DMS53 (cell line): Measurements from ENCODE around the gene KCTD12.

Experiments used
- DNase-seq: peaks from one replicate; lab custom pipeline; 2025; lab: John Stamatoyannopoulos, UW

The KCTD12 gene

DNA sequence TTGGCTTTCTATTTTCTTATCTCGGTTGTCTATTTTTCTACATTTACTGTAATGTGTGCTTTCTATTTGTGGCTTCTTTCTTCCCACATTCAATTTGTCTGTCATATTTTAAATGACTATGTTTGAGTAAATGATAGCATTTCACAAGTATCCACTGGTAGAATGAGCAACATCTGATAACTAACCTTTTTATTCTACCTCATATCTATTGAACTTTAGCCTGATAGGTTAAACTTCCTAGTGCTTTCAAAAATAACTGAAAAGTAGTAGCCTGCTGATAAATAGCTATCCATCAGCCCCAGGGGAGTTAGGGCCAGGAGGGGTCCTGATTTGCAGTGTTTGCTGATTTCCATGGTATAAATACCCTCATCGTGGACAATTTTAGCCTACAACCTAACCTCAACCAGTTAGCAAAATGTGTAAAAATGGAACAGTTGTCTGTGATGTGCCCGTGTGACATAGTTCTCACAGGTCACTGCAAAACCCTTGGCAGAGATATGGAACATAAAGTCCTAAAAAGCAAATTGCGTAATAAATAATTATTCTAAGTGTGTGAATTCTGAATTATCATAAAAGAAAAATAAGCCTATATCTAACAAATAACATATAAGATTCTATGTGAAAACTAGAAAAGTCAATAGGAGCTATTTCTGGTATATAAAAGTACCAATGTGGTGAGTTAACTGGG is 32.1 kb downstream of the KCTD12 start:
- no peak for DNase-seq

GRCh38 chr13:76853481-76853880 is 32.7 kb downstream of the KCTD12 start:
- no peak for DNase-seq

- no peak for DNase-seq
Measured at GRCh38 chr13:76852986-76853385, 33.2 kb downstream of the KCTD12 start.

- no peak for DNase-seq
Measured at GRCh38 chr13:76851961-76852360, 34.2 kb downstream of the KCTD12 start.

GRCh38 chr13:76849493-76849892 is 36.7 kb downstream of the KCTD12 start:
- DNase-seq, result no peak

GRCh38 chr13:76848596-76848995 is 37.6 kb downstream of the KCTD12 start:
- no peak for DNase-seq

DNA sequence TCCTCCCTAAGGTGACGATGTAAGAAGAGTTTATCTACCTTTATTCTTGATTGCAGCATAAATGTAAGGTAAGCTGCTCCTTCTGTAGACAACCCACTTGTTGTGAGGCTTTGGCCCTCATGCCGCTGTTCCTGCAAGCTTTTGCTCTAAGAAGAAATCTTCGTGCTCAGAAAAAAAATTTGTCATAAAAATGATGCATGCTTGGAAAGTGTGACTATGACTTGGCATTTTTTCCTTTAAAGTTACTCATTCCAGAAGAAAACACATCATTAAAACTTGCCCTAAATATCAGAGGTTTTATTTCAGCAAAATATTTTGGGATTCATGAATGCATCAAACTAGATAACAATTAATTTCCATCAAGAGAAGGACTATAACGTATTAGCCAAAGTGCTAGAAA is 39.8 kb downstream of the KCTD12 start:
- no peak for DNase-seq

DNA sequence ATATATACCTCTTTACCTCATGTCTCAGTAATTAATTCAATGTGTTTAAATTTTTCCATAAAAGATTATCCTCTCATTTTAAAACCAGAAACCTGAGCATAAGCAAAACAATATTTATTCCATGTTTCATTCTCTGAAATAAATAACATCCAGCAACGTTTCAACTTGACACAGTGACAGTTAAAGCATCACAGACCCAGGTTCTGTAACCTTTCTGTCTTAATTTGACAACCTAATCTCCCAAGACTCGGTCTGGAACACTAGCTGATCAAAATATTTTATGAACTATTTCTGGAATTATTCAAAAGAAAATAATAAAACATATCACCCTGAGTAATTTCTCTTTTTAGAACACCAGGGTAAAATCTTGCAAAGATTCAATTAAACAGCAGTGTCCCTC is 40.3 kb downstream of the KCTD12 start:
- DNase-seq, result no peak

- no peak for DNase-seq
Measured at GRCh38 chr13:76845367-76845766, 40.8 kb downstream of the KCTD12 start.

DNA sequence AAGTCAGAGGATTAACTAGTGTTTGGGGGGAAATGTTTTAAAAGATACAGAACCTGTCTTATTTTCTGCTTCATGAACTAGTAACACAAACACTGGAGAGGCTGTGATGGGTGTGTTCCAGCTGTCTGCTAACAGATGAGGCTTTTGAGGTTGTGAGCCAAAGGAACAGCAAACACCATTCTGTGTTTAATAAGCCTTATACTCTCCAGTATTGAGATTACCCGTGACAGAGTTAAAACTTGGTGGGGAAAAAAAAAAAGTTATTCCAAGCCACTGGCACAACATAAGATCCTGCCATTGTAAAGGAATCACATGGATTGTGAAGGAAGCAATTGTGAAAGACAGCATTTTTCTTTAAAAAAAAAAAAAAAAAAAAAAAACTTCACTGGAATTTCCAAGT is 48.4 kb downstream of the KCTD12 start:
- peak; percentile 10 for DNase-seq

DNA sequence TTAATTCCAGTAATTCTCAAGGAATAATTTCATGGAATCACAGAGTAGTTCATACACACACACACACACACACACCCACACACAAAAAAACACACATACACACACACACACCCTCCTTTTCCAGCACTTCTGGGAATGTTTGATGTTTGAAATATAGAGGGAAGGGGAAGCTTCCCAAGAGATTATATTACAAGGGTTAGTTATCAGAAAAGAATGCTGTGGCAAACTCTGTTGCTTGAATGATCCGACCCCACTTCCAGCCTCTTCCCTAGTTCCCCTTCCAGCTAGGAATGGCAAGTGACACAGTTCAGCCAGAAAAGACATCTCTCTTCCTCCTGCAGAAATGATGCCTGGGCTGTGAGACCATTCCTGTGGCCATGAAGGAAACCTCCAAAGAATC is 49.9 kb downstream of the KCTD12 start:
- DNase-seq, result no peak

GRCh38 chr13:76833441-76833954 is 52.7 kb downstream of the KCTD12 start:
- DNase-seq, result peak; percentile 19

- DNase-seq, result peak; percentile 78
Measured at GRCh38 chr13:76832258-76832988, 53.8 kb downstream of the KCTD12 start.

DNA sequence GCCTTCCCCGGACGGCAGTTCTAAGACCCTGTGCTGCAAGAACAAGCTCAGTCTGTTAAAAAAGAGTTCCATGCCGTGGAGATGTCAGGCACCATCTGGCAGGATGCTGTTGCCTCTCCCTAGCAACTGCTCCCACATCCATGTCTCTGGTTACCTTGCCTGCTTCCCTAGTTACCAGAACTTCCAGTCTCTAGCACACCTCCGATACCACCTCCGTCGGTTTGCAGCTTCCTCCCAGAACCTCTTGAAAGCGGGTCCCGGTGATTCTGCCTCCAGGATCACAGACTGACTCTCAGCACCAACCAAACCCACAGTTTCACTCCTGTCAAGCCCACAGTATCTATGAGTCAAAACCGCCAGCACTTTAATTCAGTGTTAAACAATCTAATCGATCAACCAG is 55.4 kb downstream of the KCTD12 start:
- DNase-seq, result peak; percentile 7
